HG02571 (cell line): Measurements from ENCODE around the gene IQGAP2.
"Not testable (repeated sequence)": the region's sequence is repeated elsewhere in the genome, so short reads cannot be mapped to it uniquely, and the experiment has no call there.

Experiments used
- ATAC-seq: cut with Tn5 transposase; IDR thresholded peaks from one replicate; pipeline ENCODE4 v1.9.1; 2021; ENCODE audit warnings: mild to moderate bottlenecking, moderate library complexity; ENCODE audit not compliant: unreplicated experiment

IQGAP2 gene

GRCh38 chr5:76497065-76497460, 94.0 kb downstream of the IQGAP2 start:
- no peak for ATAC-seq

GRCh38 chr5:76497986-76498717, 95.1 kb downstream of the IQGAP2 start:
- ATAC-seq = no peak

- ATAC-seq = no peak
These were observed 96.5 kb downstream of the IQGAP2 start for GRCh38 chr5:76499507-76500161.

GRCh38 chr5:76500633-76501393, 97.7 kb downstream of the IQGAP2 start:
- no peak for ATAC-seq

- ATAC-seq = no peak
These were observed 100.8 kb downstream of the IQGAP2 start for GRCh38 chr5:76503929-76504328.

- ATAC-seq = no peak
These were observed 101.9 kb downstream of the IQGAP2 start for GRCh38 chr5:76504901-76505564.

DNA sequence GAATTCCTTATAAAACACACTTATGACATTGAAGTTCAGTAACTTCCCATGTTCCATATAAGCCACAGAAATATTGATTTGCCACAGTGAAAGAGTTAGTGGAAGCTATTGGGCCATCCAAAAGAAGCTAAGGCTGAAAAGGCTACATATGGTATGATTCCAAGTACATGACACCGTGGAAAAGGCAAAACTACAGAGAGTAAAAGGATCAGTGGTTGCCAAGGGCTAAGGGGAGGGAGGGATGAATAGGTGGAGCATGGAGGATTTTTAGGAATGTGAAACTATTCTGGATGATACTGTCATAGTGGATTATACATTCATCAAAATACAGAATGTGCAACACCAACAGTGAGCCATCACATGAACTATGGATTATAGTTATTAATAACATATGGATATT, 110.4 kb downstream of the IQGAP2 start:
- ATAC-seq = no peak

GRCh38 chr5:76514292-76514691, 111.2 kb downstream of the IQGAP2 start:
- ATAC-seq = no peak

DNA sequence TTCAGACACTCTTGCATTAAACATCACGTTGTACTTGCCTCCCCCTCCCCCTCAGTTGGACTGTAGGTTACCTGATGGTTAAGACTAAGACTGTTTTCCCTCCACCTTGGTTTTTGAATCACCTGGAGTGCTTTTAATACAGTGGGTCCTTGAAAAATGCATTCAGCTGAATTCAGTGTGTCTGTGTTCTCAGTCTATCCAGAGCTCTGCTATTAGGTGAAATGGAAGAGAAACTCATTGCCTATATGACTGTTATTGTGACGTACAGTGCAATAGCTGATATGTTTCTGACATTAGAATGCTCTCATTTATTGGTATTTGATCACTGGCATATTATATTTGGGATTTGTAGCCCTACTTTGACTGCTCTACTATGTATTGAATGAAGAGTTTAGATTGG, 111.6 kb downstream of the IQGAP2 start:
- no peak for ATAC-seq

DNA sequence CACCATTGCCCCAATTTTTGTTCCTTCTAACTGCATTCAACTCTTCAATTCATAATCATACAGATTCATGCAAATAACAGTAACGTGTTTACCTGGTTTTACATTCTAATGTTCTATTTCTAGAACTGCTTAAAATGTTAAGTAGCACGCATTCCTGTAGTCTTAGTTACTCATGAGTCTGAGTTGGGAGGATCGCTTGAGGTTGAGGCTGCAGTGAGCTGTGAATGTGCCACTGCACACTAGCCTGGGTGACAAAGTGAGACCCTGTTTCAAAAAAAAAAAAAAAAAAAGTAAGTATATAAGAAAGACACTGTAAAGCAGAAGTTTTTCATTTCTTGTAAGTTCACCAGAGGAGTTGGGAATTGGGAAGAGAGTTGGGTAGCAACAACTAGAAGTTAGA, 114.2 kb downstream of the IQGAP2 start:
- ATAC-seq = no peak

- ATAC-seq = not testable (repeated sequence)
These were observed 115.2 kb downstream of the IQGAP2 start for GRCh38 chr5:76518246-76518645.

DNA sequence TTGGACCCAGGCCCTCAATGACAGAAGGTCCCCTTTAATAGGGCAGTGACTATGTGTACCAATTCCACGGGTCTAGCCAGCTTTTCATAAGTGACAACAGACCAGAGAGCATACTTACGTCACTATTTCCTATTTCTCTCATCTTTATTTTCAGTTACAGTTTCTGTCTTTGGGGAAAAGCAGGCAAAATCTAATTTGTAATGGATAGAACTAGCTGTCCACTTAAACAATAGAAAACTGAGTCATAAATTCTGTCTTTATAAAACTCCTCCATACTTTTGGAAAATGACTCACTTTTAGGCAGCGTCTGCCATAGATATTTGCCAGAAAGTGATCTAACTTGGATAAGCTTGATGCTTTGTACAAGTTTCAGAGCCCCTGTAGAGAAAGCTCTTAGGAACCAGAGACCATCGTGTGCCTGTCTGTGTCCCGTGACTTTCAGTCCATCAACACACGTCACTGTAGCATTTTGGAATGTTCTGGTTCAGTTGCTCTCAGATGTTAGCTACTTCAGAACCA, 118.2 kb downstream of the IQGAP2 start:
- peak; percentile 84 for ATAC-seq

GRCh38 chr5:76522103-76522935, 119.2 kb downstream of the IQGAP2 start:
- ATAC-seq = no peak

- ATAC-seq = no peak
These were observed 121.2 kb downstream of the IQGAP2 start for GRCh38 chr5:76524101-76524835.

- no peak for ATAC-seq
These were observed 121.8 kb downstream of the IQGAP2 start for GRCh38 chr5:76524868-76525267.

DNA sequence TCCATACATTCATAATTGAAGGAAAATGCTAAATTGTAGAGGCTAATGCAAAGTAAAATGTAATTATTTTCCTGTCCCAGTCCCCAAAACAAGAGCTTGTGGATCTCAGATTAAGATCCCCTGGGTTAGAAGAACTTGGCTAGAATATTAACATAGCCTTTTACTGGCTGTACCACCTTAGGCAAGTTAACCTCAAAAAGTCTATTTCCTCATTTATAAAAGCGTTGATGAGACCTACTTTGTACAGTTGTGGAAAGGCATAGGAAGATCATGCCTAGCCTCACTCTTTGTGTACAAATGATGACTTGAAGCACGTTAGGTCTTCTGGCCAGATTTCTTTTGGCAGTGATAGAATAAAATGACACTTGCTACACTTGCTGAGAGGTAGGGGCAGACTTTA, 122.9 kb downstream of the IQGAP2 start:
- no peak for ATAC-seq

GRCh38 chr5:76526950-76527583, 124.0 kb downstream of the IQGAP2 start:
- no peak for ATAC-seq

DNA sequence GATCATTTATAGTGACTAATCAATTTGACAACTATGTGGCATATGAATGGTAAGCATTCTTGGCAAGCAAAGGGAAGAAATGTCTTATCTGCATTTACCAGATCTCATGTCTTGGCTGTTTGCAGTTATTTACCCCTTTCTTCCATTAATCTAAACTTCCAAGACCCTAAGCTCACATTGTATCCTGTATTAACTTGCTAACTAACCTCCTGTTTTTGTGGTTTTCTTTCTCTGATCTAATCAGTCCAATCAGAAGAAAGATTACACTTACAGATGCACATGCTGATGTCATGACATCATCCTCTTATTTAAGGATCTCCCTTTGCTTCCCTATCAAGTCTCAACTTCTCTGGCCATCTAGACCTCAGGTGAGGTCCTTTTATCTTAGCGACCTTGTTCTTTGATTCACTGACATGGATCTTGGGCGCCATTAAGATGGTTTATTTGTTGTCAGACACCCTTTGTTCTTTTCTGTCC, 124.6 kb downstream of the IQGAP2 start:
- no peak for ATAC-seq
